Endothelial cell (in vitro differentiated cells): ENCODE results near the gene TADA3. TPM values are rescaled to one million over a fixed set of nuclear protein-coding genes. Genes with fewer than 3 reads are reported as not detected.

Source experiments
- DNase-seq: peaks from one replicate; pipeline ENCODE4 v3.0.0; 2021; ENCODE audit warnings: low spot score
- H3K27ac Mint-ChIP-seq: one replicate; pipeline ENCODE4 v1.8.0; 2021; ENCODE audit warnings: mixed read lengths, inconsistent platforms; ENCODE audit not compliant: unreplicated experiment
- H3K27me3 Mint-ChIP-seq: one replicate; pipeline ENCODE4 v1.8.0; 2021; ENCODE audit warnings: mild to moderate bottlenecking, moderate library complexity, mixed read lengths, inconsistent platforms; ENCODE audit not compliant: unreplicated experiment
- H3K36me3 Mint-ChIP-seq: one replicate; pipeline ENCODE4 v1.8.0; 2021; ENCODE audit warnings: mild to moderate bottlenecking, low read depth, mixed read lengths, inconsistent platforms; ENCODE audit not compliant: unreplicated experiment
- H3K4me1 Mint-ChIP-seq: one replicate; pipeline ENCODE4 v1.8.0; 2021; ENCODE audit warnings: mild to moderate bottlenecking, mixed read lengths, inconsistent platforms; ENCODE audit not compliant: unreplicated experiment
- H3K4me3 Mint-ChIP-seq: one replicate; pipeline ENCODE4 v1.8.0; 2021; ENCODE audit warnings: mild to moderate bottlenecking, mixed read lengths, inconsistent platforms; ENCODE audit not compliant: unreplicated experiment
- H3K9me3 Mint-ChIP-seq: one replicate; pipeline ENCODE4 v1.8.0; 2021; ENCODE audit warnings: mixed read lengths, inconsistent platforms; ENCODE audit not compliant: unreplicated experiment
- CTCF ChIP-seq: fragments of 200-600 bp; sonication (generic); IDR thresholded peaks from one replicate; pipeline ENCODE4 v1.5.0; 2021; ENCODE audit warnings: antibody characterized with exemption; ENCODE audit not compliant: unreplicated experiment
- total RNA-seq: library from RNA; stranded (reverse); fragmentation: NEBNext Ultra II Directional; extraction: Animal tissue kit (Norgen Biotek cat#: 25700); gene quantifications from one replicate; pipeline ENCODE4 v1.2.1, GENCODE V29; 2021; ENCODE audit not compliant: unreplicated experiment

The TADA3 gene
- total RNA-seq, 1 donor from 2014 or later, result 35.4 TPM

GRCh38 chr3:9797196-9797945 lies 5.1 kb upstream of the TADA3 start:
- Mint-ChIP-seq H3K4me3 (no peak overlapping the region), H3K36me3 (peaks cover 31% of the 10 kb centered on the region), H3K27ac (peak overlapping the region; percentile 84), H3K27me3 (peaks cover 12% of the 10 kb centered on the region), H3K4me1 (peaks cover 14% of the 10 kb centered on the region), H3K9me3 (no peaks in the 10 kb centered on the region)
- no peak for DNase-seq
- no peak for TF ChIP-seq CTCF

- H3K4me1 Mint-ChIP-seq, result peaks cover 20% of the 10 kb centered on the region
- no peak for DNase-seq
- no peaks in the 10 kb centered on the region for H3K9me3 Mint-ChIP-seq
- peak overlapping the region; percentile 72 for H3K27ac Mint-ChIP-seq
- H3K36me3 Mint-ChIP-seq, result peaks cover 30% of the 10 kb centered on the region
- no peak for TF ChIP-seq CTCF
- peaks cover 16% of the 10 kb centered on the region for H3K27me3 Mint-ChIP-seq
- peak overlapping the region; percentile 73 for H3K4me3 Mint-ChIP-seq
These were observed 2.9 kb upstream of the TADA3 start for GRCh38 chr3:9795207-9795606.

GRCh38 chr3:9794400-9794799 lies 2.1 kb upstream of the TADA3 start:
- Mint-ChIP-seq H3K27me3 (peaks cover 16% of the 10 kb centered on the region), H3K4me3 (peak overlapping the region; percentile 85)

GRCh38 chr3:9793161-9793781 lies 998 bp upstream of the TADA3 start:
- Mint-ChIP-seq H3K36me3 (peaks cover 27% of the 10 kb centered on the region), H3K27me3 (peaks cover 16% of the 10 kb centered on the region), H3K27ac (peak overlapping the region; percentile 99), H3K4me3 (peak overlapping the region; percentile 97), H3K9me3 (no peaks in the 10 kb centered on the region), H3K4me1 (peaks cover 20% of the 10 kb centered on the region)
- DNase-seq, result peak; percentile 17
- TF ChIP-seq CTCF, result no peak

More at GRCh38 chr3:9794400-9794799, 2.1 kb upstream of the TADA3 start:
- DNase-seq, result no peak
- Mint-ChIP-seq H3K36me3 (peaks cover 22% of the 10 kb centered on the region), H3K27ac (peak overlapping the region; percentile 88), H3K4me1 (peaks cover 20% of the 10 kb centered on the region), H3K9me3 (no peaks in the 10 kb centered on the region)
- TF ChIP-seq CTCF, result no peak

GRCh38 chr3:9791790-9792404 lies 376 bp downstream of the TADA3 start:
- Mint-ChIP-seq H3K4me1 (peaks cover 20% of the 10 kb centered on the region), H3K9me3 (no peaks in the 10 kb centered on the region), H3K36me3 (peaks cover 29% of the 10 kb centered on the region), H3K4me3 (peak overlapping the region; percentile 85), H3K27ac (peak overlapping the region; percentile 99), H3K27me3 (peaks cover 16% of the 10 kb centered on the region)
- no peak for TF ChIP-seq CTCF
- DNase-seq, result no peak
